ENCODE data around the gene UBR1.

DNA sequence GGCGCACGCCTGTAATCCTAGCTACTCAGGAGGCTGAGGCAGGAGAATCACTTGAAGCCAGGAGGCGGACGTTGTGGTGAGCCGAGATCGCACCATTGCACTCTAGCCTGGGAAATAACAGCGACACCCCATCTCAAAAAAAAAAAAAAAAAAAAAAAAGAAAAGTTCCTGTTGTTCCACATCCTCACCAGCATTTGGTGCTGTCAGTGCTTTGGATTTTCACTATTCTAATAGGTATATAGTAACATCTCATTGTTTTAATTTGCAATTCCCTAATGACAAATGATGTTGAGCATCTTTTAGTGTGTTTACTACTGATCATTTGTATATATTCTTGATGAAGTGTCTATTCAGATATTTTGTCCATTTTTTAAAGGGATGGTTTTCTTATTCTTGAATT lies 24.6 kb downstream of the UBR1 start:
- TF ChIP-seq CTCF (IDR thresholded peaks at IDR 0.05) (no peak), ZFX (IDR thresholded peaks at IDR 0.05; ENCODE audit: borderline replicate concordance) (no peak)

Measured in 22Rv1 (cell line).